PFSK-1 (cell line): ENCODE measurements around the gene FEV.

ENCODE experiments used
- POLR2AphosphoS5 ChIP-seq: IDR thresholded peaks from 2 replicates; pipeline ENCODE4 v1.6.1; 2012; ENCODE audit warnings: low read depth, mild to moderate bottlenecking, control low read depth, low read length, moderate library complexity
- REST ChIP-seq, 2 experiments: IDR thresholded peaks; 2 replicates each; pipeline versions ENCODE4 v1.6.1 to v1.8.0; 2011 to 2012; ENCODE audit warnings: low read depth in 2 of 2, low read length in 2 of 2, control low read depth in 1 of 2, inconsistent platforms in 1 of 2, mild to moderate bottlenecking in 1 of 2, moderate library complexity in 1 of 2; ENCODE audit not compliant: insufficient read depth in 1 of 2
- SIN3A ChIP-seq: IDR thresholded peaks from 2 replicates; pipeline ENCODE4 v1.6.1; 2012; ENCODE audit warnings: mild to moderate bottlenecking, low read length, moderate library complexity, borderline replicate concordance; ENCODE audit not compliant: insufficient read depth
- TAF1 ChIP-seq: IDR thresholded peaks from 2 replicates; pipeline ENCODE4 v1.6.1; 2012; ENCODE audit warnings: low read length, control low read depth, borderline replicate concordance; ENCODE audit not compliant: insufficient read depth

GRCh38 chr2:219028996-219029828 is 44.2 kb upstream of the FEV start:
- TF ChIP-seq REST (IDR thresholded peaks at IDR 0.05; ENCODE audit: insufficient read depth in 1 of 2, low read depth in 2 of 2, low read length in 2 of 2) (no peak), POLR2AphosphoS5 (no peak), SIN3A (no peak), TAF1 (no peak)
